K562 treated with DMSO at 1 percent for 12 hours (cell line): ENCODE measurements around the gene SOX12. TPM values are rescaled to one million over a fixed set of nuclear protein-coding genes. Genes with fewer than 3 reads are reported as not detected.

Source experiments
- total RNA-seq: library from RNA; unstranded; fragments of 300-600 nt; gene quantifications from 2 replicates; pipeline ENCODE4 v1.2.3, GENCODE V29; 2022; ENCODE audit not compliant: insufficient read depth

Gene SOX12
- 12.4 and 19.6 TPM in 2 replicates for total RNA-seq

DNA sequence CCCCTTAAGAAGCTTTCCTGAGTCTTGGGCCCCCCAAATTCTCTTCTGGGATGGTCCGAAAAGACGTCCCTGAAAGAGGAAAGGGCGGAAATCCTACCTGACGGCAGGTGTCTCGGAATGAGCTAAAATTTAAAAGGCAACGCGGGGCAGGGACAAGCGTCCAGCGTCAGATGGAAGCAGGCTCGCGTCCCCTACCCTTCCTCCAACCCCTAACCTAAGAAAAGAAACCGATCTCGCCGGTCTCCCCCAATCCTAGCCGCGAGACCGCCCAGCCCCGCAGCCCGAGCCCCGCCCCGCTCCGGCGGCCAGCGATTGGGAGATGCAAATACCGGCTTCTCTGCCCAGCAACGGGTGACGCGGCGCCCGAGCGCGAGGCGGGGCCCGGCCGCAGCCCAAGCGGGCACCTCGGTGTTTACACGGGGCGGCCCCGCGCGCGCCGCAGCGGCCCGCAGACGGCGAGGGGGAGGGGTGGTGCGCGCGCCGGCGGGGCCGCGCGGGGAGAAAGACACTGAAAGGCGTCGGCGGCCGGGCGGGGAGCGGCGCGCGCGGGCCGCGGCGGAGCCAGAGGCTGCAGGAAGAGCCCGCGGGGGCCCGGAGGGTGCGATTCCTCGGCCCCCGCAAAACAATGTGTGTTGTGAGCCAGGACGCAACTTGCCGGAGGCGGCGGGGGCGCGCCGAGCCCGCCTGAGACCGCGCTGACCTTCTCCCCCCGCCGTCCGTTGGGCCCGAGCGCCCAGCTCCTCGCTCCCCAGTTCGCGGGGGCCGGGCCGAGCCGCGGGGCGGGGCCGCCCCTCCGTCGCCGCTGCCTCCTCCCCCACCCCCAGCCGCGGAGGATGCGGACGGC is at the start of gene SOX12:
Gene SOX12 (plus strand): TSS at position 508 of the 844 bp plus-strand sequence. CDS start 373 bp downstream, outside the sequence.

DNA sequence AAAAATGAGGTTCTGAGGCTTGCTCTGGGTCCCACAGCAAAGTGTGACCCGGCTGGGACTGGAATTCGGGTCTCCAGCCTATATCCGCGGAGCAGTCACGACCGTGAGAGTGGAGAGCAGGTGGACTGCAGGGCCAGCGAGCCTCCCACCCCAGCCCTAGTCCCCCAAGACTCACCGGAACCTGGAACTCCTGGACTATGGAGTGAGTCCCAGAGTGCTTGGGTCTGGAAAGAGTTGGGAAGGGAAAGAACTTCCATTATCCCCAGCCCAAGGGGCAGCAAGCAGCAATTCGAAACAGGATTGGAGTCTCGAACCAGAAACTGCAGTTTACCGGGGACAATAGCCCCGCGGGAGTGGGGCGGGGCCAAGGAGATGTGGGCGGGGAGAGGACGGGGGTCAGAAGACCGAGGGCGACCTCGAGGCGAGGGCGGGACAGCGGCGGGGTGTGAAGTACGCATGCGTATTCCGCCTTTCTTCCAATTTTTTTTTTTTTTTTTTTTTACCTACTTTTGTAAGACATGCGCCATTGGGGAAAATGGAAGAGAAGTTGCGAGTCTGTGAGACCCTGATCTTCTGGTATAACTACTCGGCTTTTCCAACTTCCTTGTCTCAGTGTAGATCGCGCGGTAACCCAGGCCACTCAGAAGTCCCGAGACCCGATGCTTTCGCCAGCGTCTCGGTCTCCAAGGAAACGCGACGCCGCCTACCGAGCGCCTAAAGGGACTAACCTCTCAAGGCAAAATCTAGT is 35.1 kb upstream of the SOX12 start, which contains the start of gene C20orf96:
Gene C20orf96 (minus strand): TSS at position 667 of the 748 bp plus-strand sequence. CDS start 140 bp downstream, at position 527.

DNA sequence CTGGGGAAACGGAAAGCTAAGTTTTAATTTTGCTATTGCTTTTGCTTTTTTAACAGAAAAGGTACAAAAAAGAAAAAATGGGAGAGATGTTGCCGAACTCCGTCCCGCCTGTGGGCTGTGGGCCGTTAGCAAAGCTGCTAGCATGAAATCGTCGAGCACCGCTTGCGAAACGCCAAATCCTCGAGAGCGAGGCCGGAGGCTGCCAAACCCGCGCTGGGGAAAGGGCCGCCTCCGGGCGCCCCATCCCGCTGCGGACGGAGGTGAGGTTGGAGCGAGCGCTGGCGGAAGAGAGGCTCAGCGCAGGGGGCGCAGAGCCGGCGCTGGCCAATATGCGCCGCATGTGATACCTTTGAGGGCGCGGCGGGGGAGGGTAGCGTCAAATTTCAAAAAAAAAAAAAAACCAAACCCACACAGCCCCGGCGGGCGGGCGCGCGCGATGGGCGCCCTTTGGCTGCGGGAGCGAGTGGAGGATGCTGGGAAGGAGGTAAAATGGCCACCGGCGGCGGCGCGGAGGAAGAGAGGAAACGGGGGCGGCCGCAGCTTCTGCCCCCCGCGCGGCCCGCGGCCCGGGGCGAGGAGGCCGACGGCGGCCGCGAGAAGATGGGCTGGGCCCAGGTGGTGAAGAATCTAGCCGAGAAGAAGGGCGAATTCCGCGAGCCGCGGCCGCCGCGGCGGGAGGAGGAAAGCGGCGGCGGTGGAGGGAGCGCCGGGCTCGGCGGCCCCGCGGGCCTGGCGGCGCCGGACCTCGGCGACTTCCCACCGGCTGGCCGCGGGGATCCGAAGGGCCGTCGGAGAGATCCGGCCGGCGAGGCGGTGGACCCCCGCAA is 28.0 kb upstream of the SOX12 start, which contains the start of gene ZCCHC3:
Gene ZCCHC3 (plus strand): TSS at position 473 of the 827 bp plus-strand sequence. CDS start 17 bp downstream, at position 490.

DNA sequence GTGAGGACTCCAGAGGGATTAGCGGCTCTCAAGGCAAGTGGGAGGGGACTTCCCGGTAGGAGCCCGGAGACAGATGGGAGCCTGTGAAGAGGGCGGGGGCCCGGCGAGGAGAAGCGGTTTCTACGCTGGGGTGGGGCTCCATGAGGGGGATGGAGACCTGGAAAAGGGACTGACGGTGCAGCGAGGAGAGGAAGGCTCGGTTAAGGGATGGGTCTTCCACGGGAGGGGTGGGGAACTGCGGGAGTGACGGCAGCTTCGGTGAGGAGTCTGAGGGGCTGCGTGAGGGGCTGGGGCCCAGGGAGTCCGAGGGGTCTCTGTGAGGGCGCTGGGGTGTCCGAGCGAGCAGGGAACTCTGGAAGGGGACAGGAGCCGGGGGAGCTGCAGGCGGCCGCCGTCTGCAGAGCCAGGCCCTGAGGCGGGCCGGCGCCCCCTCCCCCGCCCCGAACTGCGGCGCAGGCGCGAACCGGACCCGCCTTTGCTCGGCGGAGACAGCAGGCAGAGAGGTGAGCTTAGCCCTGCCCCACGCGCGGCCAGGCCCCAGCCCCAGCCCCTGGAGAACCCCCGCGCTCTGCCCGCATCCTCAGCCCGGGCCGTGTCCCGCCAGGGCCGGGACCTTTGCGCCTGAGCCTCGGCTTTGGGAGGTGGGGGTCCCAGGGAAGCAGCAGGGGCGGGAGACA is 21.4 kb downstream of the SOX12 start, which contains the start of gene NRSN2:
Gene NRSN2 (plus strand): TSS at position 472 of the 677 bp plus-strand sequence. CDS start 2,533 bp downstream, outside the sequence.

Other genes with a start within 250 kb of the SOX12 start
- not detected in 2 replicates for gene DEFB125, start 237.9 kb upstream of the SOX12 start, total RNA-seq
- not detected in 2 replicates for gene DEFB126, start 183.0 kb upstream of the SOX12 start, total RNA-seq
- not detected in 2 replicates for gene DEFB127, start 168.1 kb upstream of the SOX12 start, total RNA-seq
- not detected in 2 replicates for gene DEFB128, start 135.8 kb upstream of the SOX12 start, total RNA-seq
- gene DEFB129, start 98.3 kb upstream of the SOX12 start, total RNA-seq, result not detected in 2 replicates
- not detected in 2 replicates for gene DEFB132, start 67.8 kb upstream of the SOX12 start, total RNA-seq
- 2.8 and 6.2 TPM in 2 replicates for gene C20orf96, start 34.8 kb upstream of the SOX12 start, total RNA-seq
- 19.5 and 26.6 TPM in 2 replicates for gene ZCCHC3, start 28.0 kb upstream of the SOX12 start, total RNA-seq
- 23.5 and 23.9 TPM in 2 replicates for gene NRSN2, start 21.6 kb downstream of the SOX12 start, total RNA-seq
- 289 and 296 TPM in 2 replicates for gene TRIB3, start 55.2 kb downstream of the SOX12 start, total RNA-seq
- gene RBCK1, start 82.7 kb downstream of the SOX12 start, total RNA-seq, result 108 and 114 TPM in 2 replicates
- gene TBC1D20, start 137.0 kb downstream of the SOX12 start, total RNA-seq, result 13.4 and 28.3 TPM in 2 replicates
- gene CSNK2A1, start 218.2 kb downstream of the SOX12 start, total RNA-seq, result 31.5 and 74.5 TPM in 2 replicates